ENCODE data around the gene TRPV6.

DNA sequence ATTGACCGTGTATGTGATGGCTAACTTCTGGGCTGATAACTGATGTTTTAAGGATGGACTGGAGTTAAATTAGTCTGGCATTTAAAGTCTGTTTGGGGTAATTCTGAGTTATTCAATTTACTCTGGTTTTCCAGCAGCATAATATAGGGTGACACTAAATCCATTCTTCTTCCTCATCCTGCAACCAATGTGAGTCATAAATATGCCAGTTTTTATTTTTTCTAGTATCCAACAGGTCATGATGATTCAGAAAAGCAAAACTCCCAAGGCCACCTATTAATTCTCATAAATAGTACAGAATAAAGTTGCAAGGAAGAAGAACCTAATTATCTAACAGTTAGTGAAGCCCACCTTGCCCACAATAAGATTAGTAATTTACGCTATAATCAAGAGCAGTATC is 38.2 kb downstream of the TRPV6 start:
- no peak for TF ChIP-seq POLR2AphosphoS5 (IDR thresholded peaks at IDR 0.05)
- TF ChIP-seq, protein P1, sequence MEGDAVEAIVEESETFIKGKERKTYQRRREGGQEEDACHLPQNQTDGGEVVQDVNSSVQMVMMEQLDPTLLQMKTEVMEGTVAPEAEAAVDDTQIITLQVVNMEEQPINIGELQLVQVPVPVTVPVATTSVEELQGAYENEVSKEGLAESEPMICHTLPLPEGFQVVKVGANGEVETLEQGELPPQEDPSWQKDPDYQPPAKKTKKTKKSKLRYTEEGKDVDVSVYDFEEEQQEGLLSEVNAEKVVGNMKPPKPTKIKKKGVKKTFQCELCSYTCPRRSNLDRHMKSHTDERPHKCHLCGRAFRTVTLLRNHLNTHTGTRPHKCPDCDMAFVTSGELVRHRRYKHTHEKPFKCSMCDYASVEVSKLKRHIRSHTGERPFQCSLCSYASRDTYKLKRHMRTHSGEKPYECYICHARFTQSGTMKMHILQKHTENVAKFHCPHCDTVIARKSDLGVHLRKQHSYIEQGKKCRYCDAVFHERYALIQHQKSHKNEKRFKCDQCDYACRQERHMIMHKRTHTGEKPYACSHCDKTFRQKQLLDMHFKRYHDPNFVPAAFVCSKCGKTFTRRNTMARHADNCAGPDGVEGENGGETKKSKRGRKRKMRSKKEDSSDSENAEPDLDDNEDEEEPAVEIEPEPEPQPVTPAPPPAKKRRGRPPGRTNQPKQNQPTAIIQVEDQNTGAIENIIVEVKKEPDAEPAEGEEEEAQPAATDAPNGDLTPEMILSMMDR (IDR thresholded peaks at IDR 0.05), result no peak
- TF ChIP-seq POLR2A (IDR thresholded peaks at IDR 0.05), result no peak
- TF ChIP-seq EP300 (IDR thresholded peaks at IDR 0.05), result no peak

Data from sigmoid colon (tissue), 4 donors.